Measurements from ENCODE around the gene ZBTB24.
"Not testable (repeated sequence)": the region's sequence is repeated elsewhere in the genome, so short reads cannot be mapped to it uniquely, and the experiment has no call there.

Gene ZBTB24

GRCh38 chr6:109471105-109471810, 11.8 kb downstream of the ZBTB24 start:
- no peak for DNase-seq (ENCODE audit: low read depth in 3 of 3)

DNA sequence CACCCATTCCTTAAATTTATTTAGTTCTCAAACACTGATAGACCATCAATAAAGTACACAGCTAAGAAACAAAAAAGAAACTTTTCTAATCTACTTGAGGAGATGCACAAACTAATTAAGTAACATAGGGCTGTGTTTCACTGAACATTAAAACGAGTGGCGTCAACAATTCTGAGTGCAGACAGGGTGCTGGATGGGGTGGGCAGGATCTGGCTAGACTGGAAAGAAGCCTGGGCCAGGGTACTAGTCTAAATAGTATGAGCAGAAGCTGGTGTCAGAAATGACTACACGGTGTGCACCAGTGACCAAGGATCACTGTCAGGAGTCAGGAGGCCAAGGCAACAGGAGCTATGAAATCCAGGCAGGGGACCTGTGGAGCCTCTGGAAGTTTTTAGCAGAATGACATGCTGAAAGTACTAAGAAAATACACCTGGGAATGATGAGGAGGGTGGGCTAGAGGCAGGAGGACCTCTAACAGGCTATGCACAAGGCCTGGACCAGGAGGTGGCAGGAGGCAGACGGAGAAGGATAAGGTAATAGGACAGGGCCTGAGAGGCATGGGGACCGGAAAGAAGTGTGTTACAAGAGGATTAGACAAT, 13.3 kb downstream of the ZBTB24 start:
- no peak for DNase-seq (ENCODE audit: low read depth in 3 of 3)

- DNase-seq (ENCODE audit: low read depth in 3 of 3) = no peak
Observed at GRCh38 chr6:109467696-109468095, 15.3 kb downstream of the ZBTB24 start.

GRCh38 chr6:109466212-109466923, 16.7 kb downstream of the ZBTB24 start:
- no peak for DNase-seq (ENCODE audit: low read depth in 3 of 3)

- DNase-seq (ENCODE audit: low read depth in 3 of 3) = no peak
Observed at GRCh38 chr6:109465772-109466171, 17.2 kb downstream of the ZBTB24 start.

GRCh38 chr6:109461733-109462526, 21.1 kb downstream of the ZBTB24 start:
- no peak for DNase-seq (ENCODE audit: low read depth in 3 of 3)

DNA sequence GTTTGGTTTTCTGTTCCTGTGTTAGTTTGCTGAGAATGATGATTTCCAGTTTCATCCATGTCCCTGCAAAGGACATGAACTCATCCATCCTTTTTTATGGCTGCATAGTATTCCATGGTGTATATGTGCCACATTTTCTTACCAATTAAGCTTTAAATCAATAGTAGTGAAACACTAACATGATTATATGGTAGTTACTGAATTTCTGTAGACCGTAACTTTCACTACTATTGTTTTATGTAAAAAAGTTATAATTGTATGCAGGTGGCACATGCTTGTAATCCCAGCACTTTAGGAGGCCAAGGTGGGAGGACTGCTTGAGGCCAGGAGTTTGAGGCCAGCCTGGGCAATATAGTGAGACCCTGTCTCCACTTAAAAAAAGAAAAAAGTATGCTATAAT, 21.8 kb downstream of the ZBTB24 start:
- not testable (repeated sequence) for DNase-seq (ENCODE audit: low read depth in 3 of 3)

DNA sequence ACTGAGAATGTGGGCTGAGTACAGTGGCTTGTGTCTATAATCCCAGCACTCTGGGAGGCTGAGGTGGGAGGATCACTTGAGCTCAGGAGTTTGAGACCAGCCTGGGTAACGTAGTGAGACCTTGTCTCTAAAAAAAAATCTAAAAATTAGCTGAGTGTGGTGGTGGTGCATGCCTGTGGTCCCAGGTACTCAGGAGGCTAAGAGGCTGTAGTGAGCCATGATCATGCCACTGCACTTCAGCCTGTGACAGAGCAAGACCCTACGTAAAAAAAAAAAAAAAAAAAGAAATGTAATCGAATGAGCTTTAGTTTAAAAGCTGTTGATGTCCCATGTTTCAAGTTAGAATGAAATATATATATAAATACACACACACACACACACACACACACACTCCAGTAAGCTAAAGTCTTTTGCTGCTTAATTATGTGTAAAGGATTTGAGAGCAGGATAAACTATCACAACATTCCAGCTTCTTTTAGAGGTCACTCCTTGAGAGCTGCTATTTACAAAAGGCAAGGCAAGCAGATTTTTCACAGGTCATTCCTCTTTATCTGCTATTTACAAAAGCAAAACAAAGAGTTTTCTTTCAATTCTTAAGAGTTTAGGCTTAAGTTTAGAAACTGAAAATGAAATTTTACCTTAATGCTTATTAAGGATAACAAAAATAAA, 22.7 kb downstream of the ZBTB24 start:
- no peak for DNase-seq (ENCODE audit: low read depth in 3 of 3)

- no peak for DNase-seq (ENCODE audit: low read depth in 3 of 3)
Observed at GRCh38 chr6:109458774-109459531, 24.1 kb downstream of the ZBTB24 start.

DNA sequence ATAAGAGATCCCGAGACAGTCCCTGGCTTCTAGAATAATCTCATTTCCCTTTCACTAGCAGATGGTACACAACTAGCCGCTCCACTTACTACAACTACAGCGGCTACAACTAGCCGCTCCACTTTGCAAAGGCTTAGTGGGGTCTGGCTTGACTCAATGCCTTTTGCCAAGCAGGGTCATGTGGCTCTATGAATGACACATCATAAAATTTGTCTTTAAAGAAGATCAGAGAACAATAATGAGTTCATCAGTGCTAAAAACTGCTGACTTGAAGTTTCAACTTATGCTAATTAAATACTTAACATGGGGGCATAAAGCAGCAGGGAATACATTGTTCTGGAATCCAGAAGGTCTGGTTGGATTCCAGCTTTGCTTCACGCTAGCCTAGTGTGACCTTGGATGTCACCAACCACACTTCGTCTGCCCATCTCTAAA, 25.4 kb downstream of the ZBTB24 start:
- DNase-seq (ENCODE audit: low read depth in 3 of 3) = no peak

DNA sequence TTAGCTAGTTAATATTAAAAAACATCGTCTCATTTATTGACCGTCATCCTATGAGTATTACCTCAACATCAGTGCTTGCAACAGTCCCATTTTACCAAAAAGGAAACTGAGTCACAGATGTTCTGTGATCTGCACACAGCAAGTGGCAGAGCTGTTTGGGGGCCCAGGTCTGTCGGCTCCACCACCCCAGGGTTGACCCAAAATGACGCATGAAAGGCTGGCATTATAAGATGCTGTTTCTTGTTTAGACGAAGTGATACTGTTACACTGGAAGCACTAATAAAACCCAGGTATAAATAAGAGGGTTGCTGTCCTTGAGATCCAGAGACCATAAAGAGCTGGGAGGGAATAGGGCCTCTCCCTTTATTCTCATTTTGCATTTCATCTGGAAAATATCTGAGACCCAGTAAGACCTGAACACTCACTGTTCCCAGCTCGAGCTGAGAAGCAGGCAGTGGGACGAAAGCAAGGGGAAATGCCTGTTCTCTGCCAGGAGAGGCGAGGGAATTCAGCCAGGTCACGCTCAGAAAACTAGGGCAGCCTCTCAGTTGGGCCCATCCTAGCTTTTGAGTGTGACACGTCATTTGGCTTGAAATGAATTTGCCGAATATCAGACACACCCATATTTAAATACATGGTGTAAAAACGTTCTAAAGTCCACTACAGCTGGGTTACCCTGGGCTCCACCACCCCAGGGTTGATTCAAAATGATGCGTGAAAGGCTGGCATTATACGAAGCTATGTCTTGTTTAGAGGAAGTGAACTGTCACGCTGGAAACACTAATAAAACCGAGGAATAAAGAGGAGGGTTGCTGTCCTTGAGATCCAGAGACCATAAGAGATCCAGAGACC, 26.1 kb downstream of the ZBTB24 start:
- no peak for DNase-seq (ENCODE audit: low read depth in 3 of 3)

DNA sequence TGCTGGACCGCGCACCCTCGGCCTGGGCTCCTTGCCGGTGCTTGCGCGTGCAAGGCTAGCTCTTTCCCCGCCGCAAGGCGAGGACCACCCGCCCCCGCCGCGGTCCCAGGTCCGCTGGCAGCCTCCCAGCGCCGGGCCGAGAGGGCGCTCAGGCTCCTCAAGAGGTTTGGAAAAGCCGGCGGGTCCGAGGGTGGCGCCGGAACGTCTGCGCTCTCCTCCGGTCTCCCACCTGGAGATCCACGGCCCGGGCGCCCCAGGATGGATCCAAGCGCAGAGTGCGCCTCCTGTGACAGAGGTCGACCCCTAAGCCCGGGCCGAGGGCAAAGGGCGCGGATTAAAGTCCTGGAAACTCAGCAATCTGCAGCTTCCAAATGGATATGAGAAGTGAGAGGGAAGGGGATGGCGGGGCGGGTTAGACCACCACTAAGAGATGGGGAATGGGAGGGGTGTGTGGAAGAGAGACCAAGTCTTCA, 26.9 kb downstream of the ZBTB24 start:
- DNase-seq (ENCODE audit: low read depth in 3 of 3) = no peak

DNA sequence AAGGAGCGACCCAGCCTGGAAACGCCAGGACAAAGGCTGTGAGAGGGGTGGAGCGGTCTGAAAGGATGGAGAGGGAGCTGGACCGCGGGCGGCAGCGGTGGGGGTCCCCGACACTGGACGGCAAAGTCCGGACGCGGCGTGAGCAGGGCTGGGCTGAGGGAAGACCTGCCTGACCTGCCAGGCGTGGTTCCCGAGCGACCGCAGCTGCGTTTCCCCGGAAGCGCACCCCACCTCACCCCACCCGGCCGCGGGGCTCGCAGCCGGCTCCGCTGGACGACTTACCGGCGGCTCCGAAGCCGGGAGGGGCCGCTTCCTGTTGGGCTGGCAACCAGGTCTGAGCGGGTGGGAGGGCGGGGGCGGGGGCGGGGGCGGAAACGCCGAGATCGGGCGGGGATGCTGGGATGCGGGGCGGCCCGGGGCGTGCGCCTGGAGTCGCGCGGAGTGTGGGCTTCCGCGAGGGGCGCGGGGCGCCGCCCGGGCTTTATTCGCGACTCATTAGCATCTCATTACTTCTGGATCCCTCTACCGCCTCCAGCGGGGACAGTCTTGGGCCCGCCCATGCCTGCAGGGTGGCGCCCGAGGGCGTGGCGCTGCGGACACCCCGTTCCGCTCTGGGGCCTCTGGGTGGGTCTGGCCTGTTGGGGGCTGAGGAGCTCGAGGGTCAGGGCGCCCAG, 27.4 kb downstream of the ZBTB24 start, which contains the start of gene MICAL1:
TSS of gene MICAL1 (minus strand) at position 336 of the 674 bp plus-strand sequence. CDS start 1,576 bp downstream, outside the sequence.
- peak; percentile 26 to 47 (median 45) for DNase-seq (ENCODE audit: low read depth in 3 of 3)

DNA sequence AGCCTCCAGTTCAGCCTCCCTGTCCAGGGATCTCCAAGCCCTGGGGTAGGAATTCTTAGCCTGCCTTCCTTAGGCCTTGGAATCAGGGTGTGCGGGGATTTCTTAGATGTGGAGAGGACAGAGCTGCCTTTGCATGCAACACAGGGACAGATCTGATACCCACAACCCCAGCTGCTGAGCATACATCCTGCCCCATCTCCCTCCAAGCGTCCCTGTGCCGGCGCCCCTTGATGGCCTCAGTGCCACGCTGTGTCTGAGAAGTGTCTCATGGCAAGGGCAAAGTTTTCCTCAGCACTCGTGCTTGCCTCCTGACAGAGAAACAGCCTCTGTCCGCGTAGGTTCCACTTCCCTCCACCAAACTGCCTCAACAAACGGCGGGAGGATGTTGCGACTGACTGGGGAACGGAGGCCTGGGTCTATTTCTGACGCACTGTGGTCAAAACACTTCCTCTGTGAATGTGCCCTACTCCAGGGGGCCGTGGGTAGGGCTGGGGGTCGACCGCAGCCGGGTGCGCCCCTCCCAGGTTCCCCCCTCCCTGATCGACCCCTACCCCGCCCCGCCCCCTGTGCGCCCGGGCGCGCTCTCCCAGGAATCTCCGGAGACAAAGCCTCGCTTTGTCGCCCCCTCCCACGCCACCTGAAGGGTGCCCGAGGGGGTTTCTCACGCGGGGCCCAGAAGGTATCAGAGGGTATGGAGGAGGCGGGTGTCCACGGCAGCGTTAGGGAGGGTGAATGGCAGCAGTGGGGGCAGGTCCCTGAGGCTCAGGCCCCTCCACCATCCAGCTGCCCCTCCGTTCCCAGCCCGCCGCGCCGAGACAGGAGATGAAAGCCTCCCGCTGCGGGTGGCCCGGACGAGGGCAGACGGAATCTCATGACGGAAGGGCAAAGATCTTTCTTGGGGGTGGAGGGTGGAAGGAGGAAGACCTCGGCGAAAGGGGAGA, 28.3 kb downstream of the ZBTB24 start:
- peak; percentile 31 to 41 (median 33) for DNase-seq (ENCODE audit: low read depth in 3 of 3)

DNA sequence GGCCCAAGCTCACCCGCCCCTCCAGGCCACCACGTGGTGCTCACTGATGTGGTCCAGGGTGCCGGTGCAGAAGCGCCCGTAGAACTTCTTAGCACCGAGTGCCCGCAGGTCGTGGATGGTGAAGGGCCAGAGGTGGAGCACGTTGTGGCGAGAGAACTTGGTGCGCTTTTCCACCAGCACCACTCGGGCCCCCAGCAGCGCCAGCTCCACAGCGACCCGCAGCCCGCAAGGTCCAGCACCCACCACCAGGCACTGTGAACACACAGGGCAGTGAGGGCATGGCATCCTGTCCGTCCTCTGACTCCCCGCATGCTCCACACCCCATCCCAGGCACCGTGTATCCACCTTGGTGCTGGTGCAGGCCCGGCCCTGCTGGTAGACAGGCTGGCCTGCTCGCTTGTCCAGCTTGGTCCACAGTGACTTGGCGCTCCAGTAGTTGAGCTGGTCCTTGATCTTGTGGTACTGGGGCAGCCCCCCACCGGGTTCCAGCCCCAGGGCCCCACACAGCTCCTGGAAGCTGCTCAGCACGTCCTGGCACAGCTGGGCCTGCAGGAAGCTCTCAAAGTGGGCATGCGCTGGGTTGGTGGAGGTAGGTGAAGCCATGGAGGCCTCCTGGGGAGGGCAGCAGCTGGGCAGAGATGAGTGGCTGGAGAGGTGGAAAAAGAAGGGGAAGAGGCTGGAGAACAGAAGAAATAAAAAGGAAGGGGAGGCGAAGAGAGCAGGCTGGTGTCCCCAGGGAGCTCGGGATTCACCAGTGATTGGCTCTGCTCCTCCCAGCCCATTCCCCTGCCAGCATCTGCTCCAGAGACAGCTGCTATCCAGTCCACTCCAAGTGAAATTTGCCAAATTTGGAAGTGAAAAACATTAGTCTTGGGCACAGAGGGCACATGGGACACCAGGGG, 29.2 kb downstream of the ZBTB24 start:
- DNase-seq (ENCODE audit: low read depth in 3 of 3) = no peak

- DNase-seq (ENCODE audit: low read depth in 3 of 3) = no peak
Observed at GRCh38 chr6:109453156-109453555, 29.9 kb downstream of the ZBTB24 start.

GRCh38 chr6:109452181-109452580, 30.8 kb downstream of the ZBTB24 start:
- no peak for DNase-seq (ENCODE audit: low read depth in 3 of 3)
